GM04504 (cell line): Measurements from ENCODE around the gene HECTD1.
A peak's percentile ranks its signal among the peaks of the same experiment; 100 is the strongest.
"Not testable (repeated sequence)": the region's sequence is repeated elsewhere in the genome, so short reads cannot be mapped to it uniquely, and the experiment has no call there.

Experiments used
- DNase-seq: peaks from one replicate; pipeline ENCODE4 v3.0.0-alpha.2; 2012; ENCODE audit warnings: low read depth

Gene HECTD1

GRCh38 chr14:31207755-31208545, at the start of gene HECTD1:
HECTD1 (minus strand) TSS chr14:31207793; CDS start chr14:31205936, 1,857 bp downstream.
- peak; percentile 79 for DNase-seq

GRCh38 chr14:31257244-31257553, 49.6 kb upstream of the HECTD1 start:
- no peak for DNase-seq

- DNase-seq: no peak
Observed at GRCh38 chr14:31256534-31257243, 49.1 kb upstream of the HECTD1 start.

GRCh38 chr14:31255918-31256317, 48.3 kb upstream of the HECTD1 start:
- DNase-seq: not testable (repeated sequence)

GRCh38 chr14:31255286-31255685, 47.7 kb upstream of the HECTD1 start:
- no peak for DNase-seq

GRCh38 chr14:31253746-31254471, 46.3 kb upstream of the HECTD1 start:
- no peak for DNase-seq

GRCh38 chr14:31252865-31253264, 45.3 kb upstream of the HECTD1 start:
- DNase-seq: no peak

GRCh38 chr14:31251028-31251958, 43.7 kb upstream of the HECTD1 start:
- no peak for DNase-seq

GRCh38 chr14:31244626-31245025, 37.0 kb upstream of the HECTD1 start:
- DNase-seq: no peak

- no peak for DNase-seq
Observed at GRCh38 chr14:31243860-31244259, 36.3 kb upstream of the HECTD1 start.

- DNase-seq: not testable (repeated sequence)
Observed at GRCh38 chr14:31242161-31242940, 34.8 kb upstream of the HECTD1 start.

GRCh38 chr14:31241450-31242114, 34.0 kb upstream of the HECTD1 start:
- DNase-seq: no peak

GRCh38 chr14:31239741-31240140, 32.1 kb upstream of the HECTD1 start:
- DNase-seq: no peak

- no peak for DNase-seq
Observed at GRCh38 chr14:31235462-31235861, 27.9 kb upstream of the HECTD1 start.

GRCh38 chr14:31232081-31232480, 24.5 kb upstream of the HECTD1 start:
- no peak for DNase-seq

- not testable (repeated sequence) for DNase-seq
Observed at GRCh38 chr14:31231272-31231671, 23.7 kb upstream of the HECTD1 start.

GRCh38 chr14:31230573-31230958, 23.0 kb upstream of the HECTD1 start:
- no peak for DNase-seq

GRCh38 chr14:31229638-31230572, 22.3 kb upstream of the HECTD1 start:
- DNase-seq: peak; percentile 89

- no peak for DNase-seq
Observed at GRCh38 chr14:31229009-31229408, 21.4 kb upstream of the HECTD1 start.
